ENCODE data around the gene SH3RF3.

The SH3RF3 gene

GRCh38 chr2:109164311-109164710 is 35.3 kb downstream of the SH3RF3 start:
- ATAC-seq = no peak; the same call in 2 of the 3 replicates
- TF ChIP-seq ZFP30 (CRISPR knock-in tag; IDR thresholded peaks at IDR 0.05) (no peak), ISL1 (CRISPR knock-in tag; IDR thresholded peaks at IDR 0.05) (no peak), OSR1 (CRISPR knock-in tag; IDR thresholded peaks at IDR 0.05) (no peak)

- peak; percentile 39 for ATAC-seq
- 0 out of 2 replicates have a peak, but pooled peaks have one; percentile 20 for TF ChIP-seq ISL1 (CRISPR knock-in tag; IDR thresholded peaks at IDR 0.05)
- no peak for TF ChIP-seq TCF4 (CRISPR knock-in tag; IDR thresholded peaks at IDR 0.05; ENCODE audit: borderline replicate concordance)
- TF ChIP-seq RARB (CRISPR knock-in tag; IDR thresholded peaks at IDR 0.05) = 0 out of 2 replicates have a peak, but pooled peaks have one; percentile 35
These were observed 35.8 kb downstream of the SH3RF3 start for GRCh38 chr2:109164739-109165221.

- no peak for TF ChIP-seq PPARA (CRISPR knock-in tag; IDR thresholded peaks at IDR 0.05; ENCODE audit: borderline replicate concordance)
- no peak for TF ChIP-seq POU6F1 (CRISPR knock-in tag; IDR thresholded peaks at IDR 0.05; ENCODE audit: borderline replicate concordance, low read depth)
- TF ChIP-seq BACH2 (CRISPR knock-in tag; IDR thresholded peaks at IDR 0.05; ENCODE audit: borderline replicate concordance) = no peak
- no peak for TF ChIP-seq OSR1 (CRISPR knock-in tag; IDR thresholded peaks at IDR 0.05)
- TF ChIP-seq TCF4 (CRISPR knock-in tag; IDR thresholded peaks at IDR 0.05; ENCODE audit: borderline replicate concordance) = no peak
- TF ChIP-seq CSDC2 (CRISPR knock-in tag; IDR thresholded peaks at IDR 0.05) = no peak
- TF ChIP-seq ISL1 (CRISPR knock-in tag; IDR thresholded peaks at IDR 0.05) = no peak
- no peak for TF ChIP-seq RARB (CRISPR knock-in tag; IDR thresholded peaks at IDR 0.05)
- no peak for TF ChIP-seq TOX (CRISPR knock-in tag; IDR thresholded peaks at IDR 0.05; ENCODE audit: borderline replicate concordance)
- TF ChIP-seq PATZ1 (CRISPR knock-in tag; IDR thresholded peaks at IDR 0.05; ENCODE audit: borderline replicate concordance) = no peak
- TF ChIP-seq CSRNP3 (CRISPR knock-in tag; IDR thresholded peaks at IDR 0.05) = no peak
- TF ChIP-seq ZNF70 (CRISPR knock-in tag; IDR thresholded peaks at IDR 0.05) = no peak
- no peak for TF ChIP-seq ARNTL (CRISPR knock-in tag; IDR thresholded peaks at IDR 0.05; ENCODE audit: borderline replicate concordance, low read depth)
- no peak for TF ChIP-seq ESRRG (CRISPR knock-in tag; IDR thresholded peaks at IDR 0.05)
- TF ChIP-seq ZC3H10 (CRISPR knock-in tag; IDR thresholded peaks at IDR 0.05) = no peak
- no peak for TF ChIP-seq ZNF565 (CRISPR knock-in tag; conservative IDR thresholded peaks at IDR 0.05; ENCODE audit: low read depth)
- no peak for ATAC-seq
These were observed 37.8 kb downstream of the SH3RF3 start for GRCh38 chr2:109166811-109167210.

- TF ChIP-seq TSHZ2 (CRISPR knock-in tag; IDR thresholded peaks at IDR 0.05) (no peak), BACH2 (CRISPR knock-in tag; IDR thresholded peaks at IDR 0.05; ENCODE audit: borderline replicate concordance) (no peak), CREB5 (CRISPR knock-in tag; IDR thresholded peaks at IDR 0.05; ENCODE audit: low read depth) (no peak), TOX (CRISPR knock-in tag; IDR thresholded peaks at IDR 0.05; ENCODE audit: borderline replicate concordance) (no peak), POU6F1 (CRISPR knock-in tag; IDR thresholded peaks at IDR 0.05; ENCODE audit: borderline replicate concordance, low read depth) (no peak), ZNF70 (CRISPR knock-in tag; IDR thresholded peaks at IDR 0.05) (no peak), ARNTL (CRISPR knock-in tag; IDR thresholded peaks at IDR 0.05; ENCODE audit: borderline replicate concordance, low read depth) (no peak), ZFP3 (CRISPR knock-in tag; IDR thresholded peaks at IDR 0.05) (no peak)
- ATAC-seq = no peak
These were observed 39.1 kb downstream of the SH3RF3 start for GRCh38 chr2:109168086-109168485.

All from SK-N-SH treated with all-trans-retinoic acid at 6 μM for 48 hours (cell line).